HG02970 (cell line): Measurements from ENCODE around the gene SLC26A11.
"Not testable (repeated sequence)": the region's sequence is repeated elsewhere in the genome, so short reads cannot be mapped to it uniquely, and the experiment has no call there.

Source experiments
- ATAC-seq: cut with Tn5 transposase; IDR thresholded peaks from one replicate; pipeline ENCODE4 v1.9.1; 2021; ENCODE audit warnings: mild to moderate bottlenecking, moderate library complexity, moderate number of reproducible peaks; ENCODE audit not compliant: unreplicated experiment, low FRiP score

SLC26A11 gene

GRCh38 chr17:80237386-80237785 is 17.2 kb downstream of the SLC26A11 start:
- ATAC-seq: no peak

- ATAC-seq: no peak
Observed at GRCh38 chr17:80242505-80242904, 22.3 kb downstream of the SLC26A11 start.

DNA sequence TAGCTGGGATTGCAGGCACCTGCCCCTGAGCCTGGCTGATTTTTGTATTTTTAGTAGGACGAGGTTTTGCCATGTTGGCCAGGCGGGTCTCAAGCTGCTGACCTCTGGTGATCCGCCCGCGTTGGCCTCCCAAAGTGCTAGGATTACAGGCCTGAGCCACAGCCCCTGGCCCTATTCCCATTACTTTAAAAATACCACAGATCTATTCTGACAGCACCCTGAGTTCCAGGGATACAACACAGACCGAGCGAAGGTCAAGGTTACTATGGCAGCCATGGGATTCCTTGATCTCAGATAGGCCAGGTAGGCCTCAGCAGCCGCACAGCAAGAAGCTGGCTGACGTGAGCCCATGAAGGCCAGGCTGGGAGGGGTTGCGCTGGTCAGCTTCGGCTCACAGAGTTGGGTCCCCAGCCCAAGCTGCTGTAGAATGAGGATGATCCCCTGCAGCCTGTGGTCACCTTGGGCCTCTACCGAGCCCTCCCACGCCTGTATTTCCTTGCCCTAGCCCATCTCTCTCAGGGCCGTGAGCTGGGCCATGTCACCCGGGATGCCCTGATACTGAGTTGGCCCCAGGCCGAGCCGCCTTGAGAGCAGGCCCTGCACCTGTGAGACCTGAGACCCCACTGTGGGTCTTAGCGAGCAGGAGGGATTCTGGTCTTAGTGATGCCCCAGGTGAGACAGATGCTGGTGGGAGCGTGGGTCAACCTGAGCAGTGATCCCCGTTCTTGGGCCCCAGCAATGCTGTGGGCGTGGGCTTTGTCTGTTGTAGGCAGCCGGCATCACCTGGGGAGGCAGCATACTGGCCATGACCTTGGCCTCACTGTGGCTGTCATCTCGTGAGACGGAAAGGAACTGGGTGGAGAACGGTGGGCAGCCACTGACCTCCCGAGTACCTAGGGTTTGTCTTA is 23.6 kb downstream of the SLC26A11 start:
- ATAC-seq: no peak

- ATAC-seq: not testable (repeated sequence)
Observed at GRCh38 chr17:80244448-80244847, 24.2 kb downstream of the SLC26A11 start.

GRCh38 chr17:80244871-80245509 is 24.8 kb downstream of the SLC26A11 start:
- no peak for ATAC-seq

- ATAC-seq: no peak
Observed at GRCh38 chr17:80245566-80246265, 25.5 kb downstream of the SLC26A11 start.

- ATAC-seq: no peak
Observed at GRCh38 chr17:80246266-80246681, 26.0 kb downstream of the SLC26A11 start.

DNA sequence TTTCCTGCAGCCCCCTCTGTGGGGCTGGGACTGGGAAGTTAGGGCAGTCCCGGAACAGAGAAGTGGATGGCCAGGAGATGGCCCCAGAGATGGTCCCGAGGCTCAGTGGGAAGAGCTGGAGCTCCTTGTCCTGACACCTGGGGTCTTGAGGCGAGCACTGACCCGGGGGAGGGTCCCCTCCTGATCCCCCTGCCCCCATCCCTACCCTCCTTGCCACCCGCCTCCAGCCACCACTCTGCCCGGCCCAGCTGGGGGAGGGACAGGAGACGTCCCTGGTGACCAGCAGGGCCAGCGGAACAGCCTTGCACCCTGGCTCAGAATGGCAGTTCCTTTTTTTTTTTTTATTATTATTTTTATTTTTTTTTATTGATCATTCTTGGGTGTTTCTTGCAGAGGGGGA is 26.5 kb downstream of the SLC26A11 start:
- no peak for ATAC-seq

- no peak for ATAC-seq
Observed at GRCh38 chr17:80247561-80247960, 27.3 kb downstream of the SLC26A11 start.

DNA sequence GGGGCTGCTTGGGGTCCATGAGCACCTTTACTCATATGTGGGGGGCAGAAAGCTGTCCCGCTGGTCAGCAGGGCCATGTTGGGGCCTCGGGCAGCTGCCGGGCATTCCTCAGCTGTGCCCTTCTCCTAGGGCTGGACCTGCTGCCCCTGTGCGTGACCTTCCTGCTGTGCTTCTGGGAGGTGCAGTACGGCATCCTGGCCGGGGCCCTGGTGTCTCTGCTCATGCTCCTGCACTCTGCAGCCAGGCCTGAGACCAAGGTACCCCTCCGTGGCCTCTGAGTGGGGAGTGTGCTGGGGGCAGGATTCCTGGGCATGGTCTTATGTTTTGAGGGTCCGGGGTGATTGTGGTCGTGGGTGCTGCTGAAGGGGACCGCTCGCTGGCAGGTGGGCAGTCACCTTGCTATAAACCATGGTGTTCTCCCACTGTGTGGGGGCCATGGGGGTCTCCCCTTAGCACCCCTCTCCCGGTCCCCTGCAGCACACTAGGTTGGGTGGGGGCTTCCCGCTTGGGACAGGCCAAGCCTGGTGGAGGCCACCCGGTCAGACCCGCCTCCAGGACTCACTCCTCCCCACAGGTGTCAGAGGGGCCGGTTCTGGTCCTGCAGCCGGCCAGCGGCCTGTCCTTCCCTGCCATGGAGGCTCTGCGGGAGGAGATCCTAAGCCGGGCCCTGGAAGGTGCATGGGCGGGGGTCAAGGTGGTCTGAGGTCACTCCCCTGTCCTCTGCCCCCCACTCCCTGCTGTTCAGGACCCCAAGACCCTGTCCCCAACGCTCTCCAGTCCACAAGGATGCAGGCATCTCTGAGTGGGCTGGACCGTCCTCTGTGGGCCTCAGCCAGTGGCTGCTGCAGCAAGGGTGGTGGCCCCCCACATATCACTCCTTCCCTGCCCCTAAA is 28.0 kb downstream of the SLC26A11 start:
- no peak for ATAC-seq

- no peak for ATAC-seq
Observed at GRCh38 chr17:80248894-80249710, 28.9 kb downstream of the SLC26A11 start.

- ATAC-seq: no peak
Observed at GRCh38 chr17:80251966-80252365, 31.7 kb downstream of the SLC26A11 start.

- ATAC-seq: no peak
Observed at GRCh38 chr17:80252871-80253270, 32.6 kb downstream of the SLC26A11 start.

- no peak for ATAC-seq
Observed at GRCh38 chr17:80253631-80254395, 33.6 kb downstream of the SLC26A11 start.

DNA sequence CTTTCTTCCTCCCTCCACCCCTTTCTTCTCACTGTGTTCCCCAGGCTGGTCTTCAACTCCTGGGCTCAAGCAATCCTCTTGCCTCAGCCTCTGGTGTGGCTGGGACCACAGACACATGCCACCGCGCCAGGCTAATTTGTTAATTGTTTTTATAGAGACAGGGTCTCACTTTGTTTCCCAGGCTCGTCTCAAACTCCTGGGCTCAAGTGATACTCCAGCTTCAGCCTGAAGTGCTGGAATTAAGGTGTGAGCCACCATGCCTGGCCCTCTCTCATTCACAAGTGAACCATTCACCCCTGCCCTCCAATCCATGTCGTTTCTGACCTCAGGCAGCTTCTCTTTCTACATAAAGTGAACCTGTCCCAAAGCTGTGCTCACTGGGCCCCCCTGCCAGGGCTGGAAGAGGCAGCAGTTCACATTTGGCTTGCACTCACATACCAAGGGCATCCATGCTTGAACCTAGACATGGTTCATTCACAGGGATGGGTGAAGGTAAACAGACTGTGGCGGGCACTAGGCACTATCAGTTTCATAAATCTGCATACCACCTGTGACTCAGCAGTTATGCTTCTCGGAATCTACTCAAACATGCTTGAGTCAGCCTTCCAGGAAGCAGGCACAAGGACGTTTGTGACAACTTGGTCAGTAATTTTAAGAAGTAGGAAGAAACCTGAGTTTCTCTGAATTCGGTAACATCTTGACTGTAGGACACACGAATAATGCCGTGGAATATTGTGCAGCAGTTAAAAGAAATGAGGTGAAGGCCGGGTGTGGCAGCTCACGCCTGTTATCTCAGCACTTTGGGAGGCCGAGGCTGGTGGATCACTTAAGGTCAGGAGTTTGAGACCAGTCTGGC is 34.4 kb downstream of the SLC26A11 start:
- no peak for ATAC-seq

DNA sequence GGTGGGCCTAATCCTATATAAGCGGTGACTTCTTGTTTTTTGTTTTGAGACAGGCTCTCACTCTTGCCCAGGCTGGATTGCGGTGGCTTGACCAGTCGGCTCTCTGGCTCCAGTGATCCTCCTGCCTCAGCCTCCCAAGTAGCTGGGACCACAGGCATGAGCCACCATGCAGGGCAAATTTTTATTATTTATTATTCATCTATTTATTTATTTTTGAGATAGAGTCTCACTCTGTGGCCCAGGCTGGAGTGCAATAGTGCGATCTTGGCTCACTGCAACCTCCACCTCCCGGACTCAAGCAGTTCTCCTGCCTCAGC is 35.8 kb downstream of the SLC26A11 start:
- ATAC-seq: no peak

- ATAC-seq: no peak
Observed at GRCh38 chr17:80257716-80258213, 37.5 kb downstream of the SLC26A11 start.

DNA sequence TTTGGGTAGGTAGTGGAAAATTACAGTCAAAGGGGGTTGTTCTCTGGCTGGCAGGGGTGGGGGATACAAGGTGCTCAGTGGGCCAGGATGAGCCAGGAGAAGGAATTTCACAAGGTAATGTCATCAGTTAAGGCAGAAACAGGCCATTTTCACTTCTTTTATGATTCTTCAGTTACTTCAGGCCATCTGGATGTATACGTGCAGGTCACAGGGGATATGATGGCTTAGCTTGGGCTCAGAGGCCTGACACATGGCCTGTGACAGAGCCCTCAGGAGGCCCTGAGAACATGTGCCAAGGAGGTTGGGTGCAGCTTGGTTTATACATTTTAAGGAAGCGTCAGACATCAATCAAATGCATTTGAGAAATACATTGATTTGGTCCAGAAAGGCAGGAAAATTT is 38.1 kb downstream of the SLC26A11 start:
- not testable (repeated sequence) for ATAC-seq
